Measurements from ENCODE around the gene INPP4B.
"Not testable (repeated sequence)": the region's sequence is repeated elsewhere in the genome, so short reads cannot be mapped to it uniquely, and the experiment has no call there.

Gene INPP4B

DNA sequence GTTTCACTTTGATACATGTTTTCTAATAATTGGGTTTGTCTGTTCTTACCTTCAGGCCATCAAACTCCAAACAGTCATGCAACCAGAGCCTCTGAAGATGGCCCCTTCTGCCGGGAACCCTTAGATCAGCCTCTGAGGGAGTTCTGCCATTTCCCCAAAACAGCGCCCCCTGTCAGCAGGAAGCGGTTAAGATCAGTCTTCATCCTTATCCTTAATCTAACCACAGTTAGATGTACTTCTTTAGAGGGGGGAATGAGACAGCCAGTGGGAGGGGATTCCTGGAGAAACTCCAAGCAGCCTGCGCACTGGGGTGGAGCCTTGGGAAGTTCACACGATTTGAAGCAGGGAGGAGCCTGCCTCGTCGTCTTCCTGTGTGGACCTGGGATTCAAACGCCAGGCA is 185.4 kb downstream of the INPP4B start:
- no peaks in the 10 kb centered on the region for H3K36me3 ChIP-seq (ENCODE audit: control insufficient read depth, low read depth, low read length)

DNA sequence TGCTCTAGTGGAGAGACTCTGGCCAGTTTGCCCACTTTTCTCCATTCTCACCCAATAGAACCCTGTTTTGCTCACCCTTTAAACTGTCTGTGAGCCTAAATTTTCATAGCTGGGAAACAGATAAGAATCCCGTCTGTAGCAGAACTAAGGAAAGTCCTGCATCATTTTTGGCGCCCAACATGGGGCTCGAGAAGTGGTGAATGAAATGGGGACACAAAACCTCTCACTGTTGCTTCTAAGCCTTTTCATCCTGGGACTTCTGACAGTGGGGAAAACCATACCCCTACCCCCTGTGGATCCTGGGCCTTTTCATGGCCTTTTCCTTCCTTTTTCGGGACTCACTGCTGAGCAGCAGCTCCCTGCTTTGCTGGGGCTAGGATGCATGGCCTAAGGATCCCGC is 189.9 kb downstream of the INPP4B start:
- Histone ChIP-seq H3K4me1 (ENCODE audit: control insufficient read depth, low read depth, low read length) (no peaks in the 10 kb centered on the region), H3K4me3 (ENCODE audit: low read length) (no peak overlapping the region), H3K27ac (ENCODE audit: low read length) (no peak overlapping the region), H3K36me3 (ENCODE audit: control insufficient read depth, low read depth, low read length) (no peaks in the 10 kb centered on the region), H3K27me3 (ENCODE audit: control insufficient read depth, insufficient read depth, low read length) (no peaks in the 10 kb centered on the region), H3K9ac (ENCODE audit: low read length) (no peak overlapping the region), H3K9me3 (ENCODE audit: control insufficient read depth, low read depth, low read length) (peaks cover 32% of the 10 kb centered on the region)

More for the DNA sequence above, 185.4 kb downstream of the INPP4B start:
- Histone ChIP-seq H3K9me3 (ENCODE audit: control insufficient read depth, low read depth, low read length) (peaks cover 24% of the 10 kb centered on the region), H3K4me1 (ENCODE audit: control insufficient read depth, low read depth, low read length) (no peaks in the 10 kb centered on the region), H3K27me3 (ENCODE audit: control insufficient read depth, insufficient read depth, low read length) (no peaks in the 10 kb centered on the region), H3K27ac (ENCODE audit: low read length) (no peak overlapping the region), H3K9ac (ENCODE audit: low read length) (no peak overlapping the region), H3K4me3 (ENCODE audit: low read length) (no peak overlapping the region)

DNA sequence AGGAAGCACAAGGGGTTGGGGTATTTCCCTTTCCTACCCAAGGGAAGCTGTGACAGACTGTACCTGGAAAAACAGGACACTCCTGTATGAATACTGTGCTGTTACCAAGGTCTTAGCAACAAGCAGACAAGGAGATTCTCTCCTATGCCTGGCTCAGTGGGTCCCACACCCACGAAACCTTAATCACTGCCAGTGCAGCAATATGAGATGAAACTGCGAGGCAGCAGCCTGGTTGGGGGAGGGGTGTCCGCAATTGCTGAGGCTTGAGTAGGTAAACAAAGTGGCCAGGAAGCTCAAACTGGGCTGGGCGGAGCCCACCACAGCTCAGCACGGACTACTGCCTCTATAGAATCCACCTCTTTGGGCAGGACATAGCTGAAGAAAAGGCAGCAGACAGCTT is 197.7 kb downstream of the INPP4B start:
- Histone ChIP-seq H3K4me3 (ENCODE audit: low read length) (no peak overlapping the region), H3K27me3 (ENCODE audit: control insufficient read depth, insufficient read depth, low read length) (no peaks in the 10 kb centered on the region), H3K9ac (ENCODE audit: low read length) (no peak overlapping the region), H3K36me3 (ENCODE audit: control insufficient read depth, low read depth, low read length) (no peaks in the 10 kb centered on the region), H3K4me1 (ENCODE audit: control insufficient read depth, low read depth, low read length) (no peaks in the 10 kb centered on the region), H3K9me3 (ENCODE audit: control insufficient read depth, low read depth, low read length) (peaks cover 3% of the 10 kb centered on the region), H3K27ac (ENCODE audit: low read length) (no peak overlapping the region)

DNA sequence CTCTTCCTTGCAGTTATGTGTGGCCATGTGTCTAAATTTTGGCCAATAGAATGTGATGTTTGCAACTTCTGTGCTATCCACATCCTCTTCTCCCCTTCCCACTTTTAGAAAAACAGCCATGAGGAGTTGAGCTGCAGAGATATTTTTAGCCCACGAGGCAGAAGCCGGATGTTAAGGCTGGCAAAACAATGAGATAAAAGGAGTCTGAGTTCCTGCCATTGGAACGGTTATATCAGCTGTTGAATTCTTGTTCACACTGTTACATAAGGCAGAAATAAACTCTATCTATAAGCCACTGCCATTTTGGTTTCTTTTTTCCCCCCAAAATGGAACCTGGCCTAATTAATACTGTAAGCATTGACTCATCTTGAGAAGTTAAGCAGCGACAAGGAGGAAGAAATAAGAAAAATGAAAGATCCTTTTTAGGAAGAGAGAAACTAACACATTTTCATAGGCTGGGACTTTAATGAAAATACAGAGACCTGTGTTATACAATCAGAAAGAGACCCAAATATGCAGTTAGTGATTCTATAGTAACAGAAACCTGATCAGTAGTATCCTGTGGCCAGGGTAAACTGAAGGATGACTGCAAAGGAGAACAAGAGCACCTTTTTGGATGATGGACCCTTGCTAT is 200.5 kb downstream of the INPP4B start:
- Histone ChIP-seq H3K9ac (ENCODE audit: low read length) (no peak overlapping the region), H3K27ac (ENCODE audit: low read length) (no peak overlapping the region), H3K9me3 (ENCODE audit: control insufficient read depth, low read depth, low read length) (peaks cover 3% of the 10 kb centered on the region), H3K36me3 (ENCODE audit: control insufficient read depth, low read depth, low read length) (no peaks in the 10 kb centered on the region), H3K4me3 (ENCODE audit: low read length) (no peak overlapping the region), H3K4me1 (ENCODE audit: control insufficient read depth, low read depth, low read length) (no peaks in the 10 kb centered on the region), H3K27me3 (ENCODE audit: control insufficient read depth, insufficient read depth, low read length) (no peaks in the 10 kb centered on the region)

DNA sequence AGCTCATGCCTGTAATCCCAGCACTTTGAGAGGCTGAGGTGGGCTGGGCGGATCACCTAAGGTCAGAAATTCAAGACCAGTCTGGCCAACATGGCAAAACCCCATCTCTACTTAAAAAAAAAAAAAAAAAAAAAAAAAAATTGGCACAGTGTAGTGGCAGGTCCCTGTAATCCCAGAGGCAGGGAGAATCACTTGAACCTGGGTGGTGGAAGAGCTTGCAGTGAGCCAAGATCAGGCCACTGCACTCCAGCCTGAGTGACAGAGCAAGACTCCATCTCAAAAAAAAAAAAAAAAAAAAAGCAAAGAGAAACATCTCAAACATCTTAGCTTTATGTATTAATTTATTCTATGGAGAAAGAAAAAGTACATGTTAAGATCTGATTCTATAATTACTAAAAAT is 201.5 kb downstream of the INPP4B start:
- H3K27me3 ChIP-seq (ENCODE audit: control insufficient read depth, insufficient read depth, low read length); H3K36me3 ChIP-seq (ENCODE audit: control insufficient read depth, low read depth, low read length); H3K27ac ChIP-seq (ENCODE audit: low read length); H3K4me3 ChIP-seq (ENCODE audit: low read length); H3K9me3 ChIP-seq (ENCODE audit: control insufficient read depth, low read depth, low read length); H3K9ac ChIP-seq (ENCODE audit: low read length); H3K4me1 ChIP-seq (ENCODE audit: control insufficient read depth, low read depth, low read length): not testable (repeated sequence)

DNA sequence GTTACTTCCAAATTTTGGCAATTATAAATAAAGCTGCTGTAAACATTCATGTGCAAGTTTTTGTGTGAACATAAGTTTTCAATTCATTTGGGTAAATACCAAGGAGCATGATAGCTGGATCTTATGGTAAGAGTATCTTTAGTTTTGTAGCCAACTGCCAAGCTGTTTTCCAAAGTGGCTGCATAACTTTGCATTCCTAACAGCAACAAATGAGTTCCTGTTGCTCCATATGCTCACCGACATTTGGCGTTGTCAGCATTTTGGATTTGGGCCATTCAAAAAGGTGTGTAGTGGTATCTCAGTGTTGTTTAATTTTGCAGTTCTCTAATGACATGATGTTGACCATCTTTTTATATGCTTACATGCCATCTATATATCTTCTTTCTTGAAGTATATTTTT is 208.5 kb downstream of the INPP4B start:
- no peaks in the 10 kb centered on the region for H3K27me3 ChIP-seq (ENCODE audit: control insufficient read depth, insufficient read depth, low read length)
- H3K4me3 ChIP-seq (ENCODE audit: low read length): no peak overlapping the region
- H3K9ac ChIP-seq (ENCODE audit: low read length): no peak overlapping the region
- peaks cover 11% of the 10 kb centered on the region for H3K9me3 ChIP-seq (ENCODE audit: control insufficient read depth, low read depth, low read length)
- no peaks in the 10 kb centered on the region for H3K4me1 ChIP-seq (ENCODE audit: control insufficient read depth, low read depth, low read length)
- H3K36me3 ChIP-seq (ENCODE audit: control insufficient read depth, low read depth, low read length): no peaks in the 10 kb centered on the region
- H3K27ac ChIP-seq (ENCODE audit: low read length): no peak overlapping the region

DNA sequence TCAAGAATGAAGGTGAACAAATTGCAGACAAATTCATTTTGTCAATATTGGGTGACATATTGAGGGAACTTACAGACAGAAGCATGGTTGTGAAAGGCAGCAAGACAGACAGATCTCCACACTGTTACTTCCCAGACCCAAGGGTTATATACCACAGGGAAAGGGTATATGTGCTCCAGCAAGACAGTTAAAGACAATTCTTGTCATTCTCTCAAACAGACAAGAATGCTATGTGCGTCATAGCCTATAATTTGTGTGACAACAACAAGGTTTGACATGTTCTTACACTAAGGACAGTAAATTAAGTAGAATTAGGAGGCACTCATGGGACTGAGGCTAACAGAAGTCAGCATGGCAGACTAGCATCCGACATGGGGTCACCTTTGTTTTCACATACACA is 214.3 kb downstream of the INPP4B start:
- no peaks in the 10 kb centered on the region for H3K27me3 ChIP-seq (ENCODE audit: control insufficient read depth, insufficient read depth, low read length)
- H3K9me3 ChIP-seq (ENCODE audit: control insufficient read depth, low read depth, low read length): no peaks in the 10 kb centered on the region
- H3K9ac ChIP-seq (ENCODE audit: low read length): no peak overlapping the region
- H3K4me1 ChIP-seq (ENCODE audit: control insufficient read depth, low read depth, low read length): no peaks in the 10 kb centered on the region
- H3K4me3 ChIP-seq (ENCODE audit: low read length): no peak overlapping the region
- H3K27ac ChIP-seq (ENCODE audit: low read length): no peak overlapping the region
- no peaks in the 10 kb centered on the region for H3K36me3 ChIP-seq (ENCODE audit: control insufficient read depth, low read depth, low read length)

DNA sequence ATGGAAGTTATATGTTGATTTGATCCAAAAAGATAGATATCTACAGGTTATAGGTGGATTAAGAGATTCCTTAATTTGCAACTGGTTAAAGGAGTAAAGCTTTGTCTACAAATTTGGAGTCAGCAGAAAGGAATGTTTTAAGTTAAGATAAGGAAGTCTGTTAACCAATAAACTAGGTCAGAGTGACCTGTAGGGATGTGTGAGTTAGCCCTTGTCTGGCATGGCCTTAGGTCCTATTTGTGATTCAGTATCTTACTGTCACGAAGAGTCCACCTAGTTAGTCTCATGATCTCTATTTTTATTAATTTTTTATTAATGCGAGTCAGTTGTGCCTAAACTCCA is 230.8 kb downstream of the INPP4B start:
- H3K9me3 ChIP-seq (ENCODE audit: control insufficient read depth, low read depth, low read length): no peaks in the 10 kb centered on the region
- H3K27ac ChIP-seq (ENCODE audit: low read length): no peak overlapping the region

DNA sequence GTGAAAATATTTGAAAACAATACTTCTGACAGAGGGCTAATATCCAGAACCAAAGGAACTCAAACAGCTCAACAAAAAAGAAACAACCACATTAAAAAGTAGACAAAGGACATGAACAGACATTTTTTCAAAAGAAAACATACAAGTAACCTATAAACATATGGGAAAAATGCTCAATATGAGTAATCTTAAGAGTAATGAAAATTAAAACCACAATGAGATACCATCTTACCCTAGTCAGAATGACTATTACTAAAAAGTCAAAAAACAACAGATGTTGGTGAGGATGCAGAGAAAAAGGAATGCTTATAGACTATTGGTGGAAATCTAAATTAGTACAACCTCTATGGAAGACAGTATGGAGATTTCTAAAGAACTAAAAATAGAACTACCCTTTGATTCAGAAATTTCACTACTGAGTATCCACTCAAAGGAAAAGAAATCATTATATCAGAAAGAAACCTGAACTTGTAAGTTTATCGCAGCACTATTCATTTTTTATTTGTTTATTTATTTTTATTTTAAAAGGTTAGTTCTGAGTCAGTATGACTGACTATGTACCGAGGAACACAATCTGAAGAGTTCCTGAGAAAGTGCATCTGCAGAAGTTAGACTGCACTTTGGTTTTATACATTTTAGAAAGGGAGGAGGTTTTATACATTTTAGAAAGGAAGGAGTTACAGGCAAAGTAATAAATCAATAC is 231.3 kb downstream of the INPP4B start:
- H3K9me3 ChIP-seq (ENCODE audit: control insufficient read depth, low read depth, low read length): no peaks in the 10 kb centered on the region
- H3K36me3 ChIP-seq (ENCODE audit: control insufficient read depth, low read depth, low read length): no peaks in the 10 kb centered on the region
- H3K4me1 ChIP-seq (ENCODE audit: control insufficient read depth, low read depth, low read length): no peaks in the 10 kb centered on the region
- H3K27me3 ChIP-seq (ENCODE audit: control insufficient read depth, insufficient read depth, low read length): no peaks in the 10 kb centered on the region
- H3K9ac ChIP-seq (ENCODE audit: low read length): no peak overlapping the region
- H3K4me3 ChIP-seq (ENCODE audit: low read length): no peak overlapping the region
- no peak overlapping the region for H3K27ac ChIP-seq (ENCODE audit: low read length)

More for the DNA sequence above, 230.8 kb downstream of the INPP4B start:
- H3K9ac ChIP-seq (ENCODE audit: low read length): no peak overlapping the region
- H3K36me3 ChIP-seq (ENCODE audit: control insufficient read depth, low read depth, low read length): no peaks in the 10 kb centered on the region
- no peaks in the 10 kb centered on the region for H3K27me3 ChIP-seq (ENCODE audit: control insufficient read depth, insufficient read depth, low read length)
- H3K4me1 ChIP-seq (ENCODE audit: control insufficient read depth, low read depth, low read length): no peaks in the 10 kb centered on the region
- H3K4me3 ChIP-seq (ENCODE audit: low read length): no peak overlapping the region

DNA sequence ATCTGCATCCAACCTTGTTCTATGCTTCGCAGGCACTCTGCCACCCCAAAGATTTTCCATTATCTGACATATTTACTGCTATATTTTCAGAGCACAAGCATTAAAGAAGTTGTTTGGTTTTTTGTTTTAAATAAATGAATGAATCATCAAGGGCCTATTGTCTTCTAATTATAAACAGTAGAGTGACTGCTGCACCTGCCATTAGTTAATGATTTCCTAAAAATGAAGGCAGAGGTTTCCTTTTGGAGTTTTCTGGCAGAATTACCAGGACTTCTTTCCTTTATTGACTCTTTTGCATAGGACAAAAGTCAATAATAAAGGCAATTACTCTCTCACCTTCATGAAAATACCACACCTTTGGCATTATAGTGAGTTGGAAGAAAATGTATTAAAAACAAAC is 238.1 kb downstream of the INPP4B start:
- Histone ChIP-seq H3K4me1 (ENCODE audit: control insufficient read depth, low read depth, low read length) (no peaks in the 10 kb centered on the region), H3K9me3 (ENCODE audit: control insufficient read depth, low read depth, low read length) (no peaks in the 10 kb centered on the region), H3K27me3 (ENCODE audit: control insufficient read depth, insufficient read depth, low read length) (no peaks in the 10 kb centered on the region), H3K9ac (ENCODE audit: low read length) (no peak overlapping the region), H3K4me3 (ENCODE audit: low read length) (no peak overlapping the region), H3K36me3 (ENCODE audit: control insufficient read depth, low read depth, low read length) (no peaks in the 10 kb centered on the region), H3K27ac (ENCODE audit: low read length) (no peak overlapping the region)

DNA sequence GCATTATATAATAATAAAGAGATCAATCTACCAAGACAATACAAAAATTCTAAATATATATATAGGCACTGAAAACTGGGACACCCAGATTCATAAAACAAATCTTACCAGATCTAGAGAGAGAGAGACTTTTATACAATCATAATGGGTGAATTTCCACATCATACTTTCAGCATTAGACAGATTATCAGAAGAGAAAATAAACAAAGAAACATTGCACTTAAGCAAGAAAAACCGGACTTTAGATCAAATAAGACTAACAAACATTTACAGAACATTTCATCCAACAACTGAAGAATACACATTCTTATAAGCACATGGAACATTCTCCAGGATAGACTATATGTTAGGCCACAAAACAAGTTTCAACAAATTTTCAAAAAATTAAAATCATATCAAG is 245.1 kb downstream of the INPP4B start:
- H3K27ac ChIP-seq (ENCODE audit: low read length): no peak overlapping the region
- H3K27me3 ChIP-seq (ENCODE audit: control insufficient read depth, insufficient read depth, low read length): no peaks in the 10 kb centered on the region

DNA sequence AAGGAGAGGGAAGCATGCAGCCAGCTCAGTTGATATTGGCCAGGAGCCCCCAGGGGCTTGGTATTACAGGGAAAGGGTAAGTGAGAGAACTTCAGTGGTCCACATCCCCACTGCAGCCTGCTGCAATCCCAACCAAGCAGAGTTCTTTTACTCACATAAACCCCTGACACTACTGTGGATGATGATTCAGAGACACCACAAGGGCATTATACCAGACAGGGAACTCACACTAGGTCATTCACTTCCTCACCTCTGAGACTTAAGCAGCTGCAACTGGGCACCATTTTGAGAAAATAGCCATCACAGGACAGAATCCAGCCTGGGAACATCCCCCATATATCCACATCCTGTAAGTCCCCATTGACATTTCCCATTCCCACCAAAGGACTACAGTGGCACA is 248.0 kb downstream of the INPP4B start:
- Histone ChIP-seq H3K4me1 (ENCODE audit: control insufficient read depth, low read depth, low read length) (no peaks in the 10 kb centered on the region), H3K27me3 (ENCODE audit: control insufficient read depth, insufficient read depth, low read length) (no peaks in the 10 kb centered on the region), H3K9me3 (ENCODE audit: control insufficient read depth, low read depth, low read length) (no peaks in the 10 kb centered on the region), H3K4me3 (ENCODE audit: low read length) (no peak overlapping the region), H3K9ac (ENCODE audit: low read length) (no peak overlapping the region), H3K36me3 (ENCODE audit: control insufficient read depth, low read depth, low read length) (no peaks in the 10 kb centered on the region), H3K27ac (ENCODE audit: low read length) (no peak overlapping the region)

More for the DNA sequence above, 245.1 kb downstream of the INPP4B start:
- Histone ChIP-seq H3K9me3 (ENCODE audit: control insufficient read depth, low read depth, low read length) (no peaks in the 10 kb centered on the region), H3K4me1 (ENCODE audit: control insufficient read depth, low read depth, low read length) (no peaks in the 10 kb centered on the region), H3K4me3 (ENCODE audit: low read length) (no peak overlapping the region), H3K9ac (ENCODE audit: low read length) (no peak overlapping the region), H3K36me3 (ENCODE audit: control insufficient read depth, low read depth, low read length) (no peaks in the 10 kb centered on the region)

All from iPS-18a (cell line).